HG03097 (cell line): ENCODE measurements around the gene KANSL3.
"Not testable (repeated sequence)": the region's sequence is repeated elsewhere in the genome, so short reads cannot be mapped to it uniquely, and the experiment has no call there.

Experiments used
- ATAC-seq: cut with Tn5 transposase; IDR thresholded peaks from one replicate; pipeline ENCODE4 v1.9.1; 2021; ENCODE audit not compliant: unreplicated experiment, low FRiP score

KANSL3 gene

DNA sequence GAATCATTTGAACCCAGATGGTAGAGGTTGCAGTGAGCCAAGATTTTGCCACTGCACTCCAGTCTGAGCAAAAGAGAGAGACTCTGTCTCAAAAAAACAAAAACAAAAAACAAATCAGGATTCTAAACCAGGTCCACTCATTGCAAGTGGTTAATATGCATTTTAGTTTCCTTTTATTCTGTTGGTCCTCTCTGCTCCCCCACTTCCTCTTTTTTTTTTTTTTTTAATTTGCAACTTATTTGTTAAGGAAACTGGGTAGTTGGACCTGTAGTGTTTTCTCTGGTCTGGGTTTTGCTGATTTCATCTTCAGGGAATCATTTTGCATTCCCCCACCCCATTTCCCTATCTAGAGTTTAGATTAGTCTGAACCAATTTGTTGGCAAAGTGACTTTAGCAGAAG is 18.4 kb upstream of the KANSL3 start:
- ATAC-seq, result no peak

DNA sequence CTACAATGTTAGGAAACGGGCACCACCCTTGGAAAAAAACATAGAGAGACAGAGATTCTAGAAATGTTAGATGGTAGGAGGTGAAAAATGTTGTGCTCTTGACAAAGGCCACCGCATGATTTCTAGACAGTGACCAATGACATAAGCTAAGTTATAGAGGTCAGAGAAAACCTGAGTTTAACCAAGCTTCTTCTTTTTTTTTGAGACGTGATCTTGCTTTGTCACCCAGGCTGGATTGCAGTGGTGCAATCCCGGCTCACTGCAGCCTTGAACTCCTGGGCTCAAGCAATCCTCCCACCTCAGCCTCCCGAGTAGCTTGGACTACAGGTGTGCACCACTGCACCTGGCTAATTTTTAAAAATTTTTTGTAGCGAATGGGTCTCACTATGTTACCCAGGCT is 17.4 kb upstream of the KANSL3 start:
- ATAC-seq, result no peak

GRCh38 chr2:96654791-96655190 is 16.7 kb upstream of the KANSL3 start:
- not testable (repeated sequence) for ATAC-seq

DNA sequence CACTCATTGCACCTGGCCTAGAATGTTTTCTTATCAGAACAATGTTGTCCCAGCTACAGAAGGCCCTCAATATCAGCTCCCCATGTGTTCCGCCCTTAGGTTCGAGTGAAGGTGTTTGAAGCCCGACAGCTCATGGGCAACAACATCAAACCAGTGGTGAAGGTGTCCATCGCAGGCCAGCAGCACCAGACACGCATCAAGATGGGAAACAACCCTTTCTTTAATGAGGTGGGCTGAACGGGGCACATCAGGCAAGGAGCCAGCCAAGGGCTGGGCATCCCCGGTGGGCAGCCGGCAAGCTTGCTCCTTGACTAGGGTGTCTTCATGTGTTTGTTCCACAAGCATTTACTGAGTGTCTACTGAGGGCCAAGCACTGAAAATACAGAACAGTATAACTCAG is 13.7 kb upstream of the KANSL3 start:
- no peak for ATAC-seq

- no peak for ATAC-seq
Measured at GRCh38 chr2:96649342-96649741, 11.2 kb upstream of the KANSL3 start.

GRCh38 chr2:96648306-96648930 is 10.3 kb upstream of the KANSL3 start:
- ATAC-seq, result no peak

DNA sequence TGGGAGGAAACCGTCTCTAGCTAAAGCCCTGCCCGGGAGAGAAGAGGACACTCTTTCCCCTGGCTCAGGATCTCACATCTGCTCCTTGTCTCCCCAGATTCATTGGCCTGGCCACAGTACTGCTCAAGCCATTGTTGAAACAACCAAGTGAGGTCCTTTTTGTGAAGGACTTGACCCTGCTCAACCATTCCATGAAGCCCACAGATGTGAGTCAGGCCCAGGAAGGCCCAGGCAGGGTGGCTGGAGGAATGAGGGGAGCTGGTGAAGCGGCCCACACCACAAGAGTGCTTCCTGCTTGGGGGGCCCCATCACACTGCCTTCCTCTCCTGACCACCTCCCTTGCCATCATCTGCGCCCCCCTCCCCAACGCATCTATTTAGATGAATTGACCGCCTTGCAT is 9.6 kb upstream of the KANSL3 start:
- ATAC-seq, result no peak

- ATAC-seq, result no peak
Measured at GRCh38 chr2:96642564-96643360, 4.7 kb upstream of the KANSL3 start, which contains the start of gene FER1L5. FER1L5 (plus strand) TSS chr2:96642764; CDS start chr2:96642837, 73 bp downstream.

DNA sequence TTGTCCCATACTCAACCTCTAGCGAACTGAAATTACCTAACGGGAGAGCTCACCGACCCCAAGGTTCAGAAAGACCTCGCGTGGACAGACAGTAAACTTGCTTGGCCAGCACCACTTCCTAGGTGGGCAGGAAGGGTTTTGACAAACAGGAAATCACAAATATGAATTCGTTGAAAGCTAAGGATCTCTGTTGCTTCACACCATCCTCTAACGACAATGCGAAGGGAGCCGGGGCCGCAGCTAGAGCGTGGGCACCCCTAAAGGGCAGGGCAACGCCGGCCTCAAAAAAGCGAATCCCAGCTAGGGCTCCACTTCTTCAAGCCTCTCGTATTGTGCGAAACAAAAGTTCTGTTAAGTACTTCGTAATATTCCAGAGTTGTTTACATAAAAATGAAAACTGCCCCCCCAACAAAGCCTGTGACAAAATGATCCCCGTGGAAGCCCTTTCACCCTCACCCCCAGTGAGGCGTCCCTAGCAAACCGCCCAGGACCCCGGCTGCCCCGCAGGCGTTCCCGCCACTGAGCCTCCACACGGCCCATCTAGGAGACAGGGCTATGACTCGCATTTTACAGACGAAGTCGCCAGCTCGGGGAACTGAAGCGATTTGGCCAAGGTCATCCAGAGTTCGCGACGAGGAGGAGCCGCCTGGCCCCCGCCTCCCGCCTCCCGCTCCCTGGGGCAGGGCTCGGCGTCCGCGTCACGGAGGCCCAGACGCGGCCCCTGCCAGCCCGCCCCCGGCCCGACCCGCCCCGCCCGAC is 548 bp downstream of the KANSL3 start:
- ATAC-seq, result peak; percentile 52

DNA sequence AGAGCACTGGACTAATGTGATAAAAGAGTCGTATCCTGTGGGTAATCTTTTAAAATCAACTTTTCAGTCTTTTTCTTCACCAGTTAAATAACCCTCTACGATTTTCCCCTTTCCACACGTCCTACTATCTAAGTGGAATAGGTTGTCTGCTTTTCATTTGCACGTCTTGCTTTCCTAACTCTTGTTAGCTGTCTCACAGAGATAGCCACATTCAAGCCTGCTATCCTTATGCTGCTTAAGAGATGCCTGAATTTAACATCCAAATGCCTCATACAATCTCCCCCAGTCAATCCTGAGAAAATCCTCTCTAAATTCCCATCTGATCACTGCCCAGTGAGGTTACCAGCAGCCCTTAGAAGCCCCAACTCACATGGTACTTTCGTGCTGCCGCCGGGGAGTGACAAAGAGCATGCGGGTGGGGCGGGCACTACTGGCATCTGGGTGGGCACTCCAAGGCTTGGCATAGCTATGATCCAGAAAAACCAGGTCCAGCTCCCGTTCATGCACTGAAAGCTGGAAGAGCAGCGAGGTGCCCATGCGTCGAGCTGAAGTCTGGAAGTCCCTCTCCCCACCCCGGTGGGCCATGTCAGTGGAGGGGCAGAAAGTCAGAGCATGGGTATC is 1.5 kb downstream of the KANSL3 start:
- ATAC-seq, result no peak

DNA sequence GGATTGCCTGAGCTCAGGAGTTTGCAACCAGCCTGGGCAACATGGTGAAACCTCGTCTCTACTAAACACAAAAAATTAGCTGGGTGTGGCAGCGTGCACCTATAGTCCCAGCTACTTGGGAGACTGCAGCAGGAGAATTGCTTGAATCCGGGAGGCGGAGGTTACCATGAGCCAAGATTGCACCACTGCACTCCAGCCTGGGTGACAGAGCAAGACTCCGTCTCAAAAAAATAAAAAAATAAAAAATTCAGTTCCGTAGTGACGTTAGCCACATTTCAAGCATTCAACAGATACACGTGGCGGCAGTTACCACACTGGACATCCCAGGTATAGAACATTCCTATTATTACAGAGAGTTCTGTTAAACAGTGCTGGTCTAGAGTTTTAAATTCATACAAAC is 4.5 kb downstream of the KANSL3 start:
- ATAC-seq, result no peak

- ATAC-seq, result no peak
Measured at GRCh38 chr2:96631804-96632435, 6.2 kb downstream of the KANSL3 start.

GRCh38 chr2:96626553-96626942 is 11.6 kb downstream of the KANSL3 start:
- no peak for ATAC-seq

DNA sequence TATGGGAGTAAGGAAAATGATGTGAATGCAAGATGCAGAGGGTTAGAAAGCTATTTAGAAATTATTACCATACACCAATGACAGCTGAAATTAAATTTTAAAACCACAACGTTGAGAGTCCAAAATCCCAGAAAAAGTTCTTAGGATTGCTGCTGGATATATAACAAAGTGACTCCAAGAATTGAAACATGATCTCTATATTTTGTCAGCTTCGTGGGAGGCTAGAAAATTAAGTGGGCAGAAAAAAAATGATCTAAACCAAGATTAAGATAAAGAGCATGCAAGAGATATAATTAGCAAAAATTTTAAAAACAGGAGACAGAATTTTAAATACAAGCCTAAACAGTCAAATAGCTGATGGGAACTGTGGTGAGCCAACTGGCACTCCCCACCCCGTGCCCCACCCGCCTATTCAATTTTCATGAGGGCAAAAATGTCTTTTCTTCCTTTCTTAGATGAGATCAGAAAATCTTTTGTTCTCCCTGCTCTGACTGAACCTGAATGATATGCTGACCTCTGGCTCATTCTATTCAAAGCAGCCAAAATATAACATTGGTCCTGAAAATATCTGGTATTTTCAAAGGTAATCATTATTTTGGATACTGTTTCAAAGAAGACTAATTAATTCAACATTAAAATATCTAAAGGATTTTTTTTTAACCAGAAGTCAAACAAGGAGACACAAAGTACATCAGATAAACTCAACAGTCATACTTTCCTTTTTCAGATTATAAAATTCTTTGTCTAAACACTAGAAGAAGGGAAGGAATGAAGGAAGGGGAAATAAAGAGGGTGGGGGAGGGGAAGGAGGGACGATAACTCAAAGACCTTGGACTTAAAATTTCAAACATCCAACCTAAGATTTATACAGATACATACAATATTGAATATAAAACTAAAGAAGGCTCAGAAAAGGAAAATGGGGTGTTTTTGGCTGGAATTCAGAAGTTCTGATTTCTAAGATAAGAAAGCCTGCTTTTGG is 12.2 kb downstream of the KANSL3 start:
- no peak for ATAC-seq

DNA sequence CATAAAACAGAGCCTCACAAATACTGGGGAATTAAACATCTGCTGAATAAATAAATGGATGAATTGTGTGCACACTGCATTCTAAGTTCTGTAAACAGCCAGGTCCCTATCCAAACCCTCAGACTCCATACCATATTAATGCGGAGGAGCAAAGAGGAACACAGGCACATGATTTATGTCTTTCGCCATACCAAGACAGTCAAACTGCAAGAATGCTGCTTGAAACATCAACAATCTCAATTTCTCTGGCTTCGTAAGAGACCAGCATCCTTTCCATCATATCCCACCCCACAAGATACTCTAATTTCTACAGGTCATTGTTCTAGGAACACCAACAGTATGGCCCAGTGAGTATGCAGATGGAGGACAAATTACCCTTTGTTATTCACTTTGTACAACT is 15.0 kb downstream of the KANSL3 start:
- no peak for ATAC-seq

- no peak for ATAC-seq
Measured at GRCh38 chr2:96622544-96622943, 15.6 kb downstream of the KANSL3 start.

GRCh38 chr2:96618596-96619283 is 19.4 kb downstream of the KANSL3 start:
- ATAC-seq, result no peak

DNA sequence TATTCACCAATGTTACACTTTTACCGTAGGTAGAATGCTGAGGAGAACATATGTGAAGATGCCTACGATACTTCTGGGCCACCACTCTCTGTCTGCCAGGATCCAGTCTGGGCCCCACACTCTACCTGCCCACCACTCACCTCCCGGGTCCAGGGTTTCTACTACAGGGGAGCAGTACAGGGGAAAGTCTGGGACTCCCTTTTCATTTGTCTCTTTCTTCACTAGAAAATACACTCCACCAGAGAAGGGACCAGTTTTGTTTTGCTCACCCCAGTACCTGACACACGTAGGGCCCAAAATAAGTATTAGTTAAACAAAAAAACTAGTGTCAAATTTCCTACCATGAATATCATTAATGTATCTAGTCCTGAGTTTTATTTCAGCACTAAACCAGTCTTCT is 21.1 kb downstream of the KANSL3 start:
- ATAC-seq, result no peak

- no peak for ATAC-seq
Measured at GRCh38 chr2:96616535-96616934, 21.6 kb downstream of the KANSL3 start.
